GM18517 (cell line): ENCODE results near the gene CHMP5.

Source experiments
- ATAC-seq: cut with Tn5 transposase; IDR thresholded peaks from one replicate; pipeline ENCODE4 v1.9.1; 2021; ENCODE audit warnings: mild to moderate bottlenecking, moderate library complexity; ENCODE audit not compliant: unreplicated experiment

CHMP5 gene

GRCh38 chr9:33264473-33265177 lies at the start of gene CHMP5, which contains the start of gene BAG1:
Gene CHMP5 (plus strand): TSS chr9:33265049. CDS start chr9:33265079, 30 bp downstream.
Gene BAG1 (minus strand): TSS chr9:33264708.
- ATAC-seq, result peak; percentile 84

DNA sequence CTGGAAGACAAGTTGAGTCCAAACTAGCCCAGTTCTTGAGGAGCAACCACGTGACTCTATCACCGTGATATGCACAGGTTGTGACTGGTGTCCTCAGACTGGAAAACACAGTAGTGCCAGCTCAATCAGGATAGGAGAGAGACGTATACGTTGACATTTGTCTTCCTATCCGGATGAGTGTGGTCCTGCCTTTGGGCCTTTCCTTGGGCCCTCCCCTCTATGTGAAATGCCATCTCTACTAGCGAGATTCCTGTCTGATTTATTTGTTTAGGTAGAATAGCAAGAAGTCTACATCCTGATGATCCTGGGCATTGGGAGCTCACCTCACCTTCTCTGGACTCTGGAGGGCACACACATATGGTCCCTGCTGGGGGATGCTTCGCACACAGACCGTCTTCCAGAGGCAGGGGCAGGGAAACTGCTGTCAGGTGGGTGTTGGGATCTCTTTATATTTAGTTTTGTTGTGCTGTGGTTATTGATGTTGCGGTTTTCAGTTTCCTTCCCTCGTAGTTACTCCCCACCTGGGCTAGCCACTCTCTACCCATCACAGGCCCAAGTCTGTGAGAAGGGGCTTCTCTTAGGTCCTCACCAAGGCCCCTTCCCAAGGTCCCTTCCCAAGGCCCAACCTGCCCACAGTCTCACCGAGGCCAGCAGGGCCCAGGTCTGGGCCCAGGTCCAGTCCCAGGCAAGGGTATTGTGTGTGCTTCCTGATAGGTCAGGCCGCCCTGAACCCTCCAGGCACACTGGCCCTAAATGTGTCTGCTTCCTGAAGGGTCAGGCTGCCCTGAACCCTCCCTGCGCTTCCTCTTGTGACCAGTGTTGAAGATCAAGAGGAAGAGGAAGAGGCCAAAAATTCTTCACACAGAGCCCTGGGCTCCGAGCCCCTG lies 43.9 kb upstream of the CHMP5 start:
- ATAC-seq, result no peak

DNA sequence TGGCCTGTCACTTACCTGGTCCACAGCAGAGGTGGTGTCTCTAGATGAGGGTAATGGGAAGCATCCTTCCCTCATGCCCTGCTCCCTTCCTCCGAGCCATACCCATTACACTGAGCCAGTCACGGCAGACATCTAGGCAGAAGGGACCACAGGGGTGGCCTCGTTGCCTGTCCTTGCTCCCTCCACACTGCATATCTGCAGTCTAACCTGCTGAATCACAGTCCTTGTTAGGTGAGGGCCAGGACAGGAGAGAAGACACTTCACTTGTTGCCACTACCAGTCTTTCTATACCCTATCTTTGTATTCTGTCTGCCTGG lies 43.3 kb upstream of the CHMP5 start:
- no peak for ATAC-seq

DNA sequence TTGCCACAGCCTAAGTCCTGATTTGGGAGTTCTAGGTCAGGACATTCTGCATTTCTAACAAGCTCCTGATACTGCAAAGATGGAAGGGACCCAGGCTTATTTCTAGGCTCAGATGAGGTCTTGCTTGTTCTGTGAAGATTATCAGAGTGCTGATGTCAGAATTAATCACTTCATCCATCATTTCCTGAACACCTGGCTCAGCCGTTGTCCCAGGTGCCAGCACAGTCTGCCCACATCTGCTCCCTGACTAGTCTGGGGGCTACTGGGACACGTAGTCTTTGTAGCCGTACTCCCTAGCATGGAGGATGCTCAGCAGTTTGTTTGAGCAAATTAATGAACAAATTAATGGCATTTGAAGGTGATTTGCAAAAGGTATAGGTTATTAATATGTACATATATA lies 42.8 kb upstream of the CHMP5 start:
- no peak for ATAC-seq

- ATAC-seq, result no peak
These were observed 41.2 kb upstream of the CHMP5 start for GRCh38 chr9:33223696-33224095.

DNA sequence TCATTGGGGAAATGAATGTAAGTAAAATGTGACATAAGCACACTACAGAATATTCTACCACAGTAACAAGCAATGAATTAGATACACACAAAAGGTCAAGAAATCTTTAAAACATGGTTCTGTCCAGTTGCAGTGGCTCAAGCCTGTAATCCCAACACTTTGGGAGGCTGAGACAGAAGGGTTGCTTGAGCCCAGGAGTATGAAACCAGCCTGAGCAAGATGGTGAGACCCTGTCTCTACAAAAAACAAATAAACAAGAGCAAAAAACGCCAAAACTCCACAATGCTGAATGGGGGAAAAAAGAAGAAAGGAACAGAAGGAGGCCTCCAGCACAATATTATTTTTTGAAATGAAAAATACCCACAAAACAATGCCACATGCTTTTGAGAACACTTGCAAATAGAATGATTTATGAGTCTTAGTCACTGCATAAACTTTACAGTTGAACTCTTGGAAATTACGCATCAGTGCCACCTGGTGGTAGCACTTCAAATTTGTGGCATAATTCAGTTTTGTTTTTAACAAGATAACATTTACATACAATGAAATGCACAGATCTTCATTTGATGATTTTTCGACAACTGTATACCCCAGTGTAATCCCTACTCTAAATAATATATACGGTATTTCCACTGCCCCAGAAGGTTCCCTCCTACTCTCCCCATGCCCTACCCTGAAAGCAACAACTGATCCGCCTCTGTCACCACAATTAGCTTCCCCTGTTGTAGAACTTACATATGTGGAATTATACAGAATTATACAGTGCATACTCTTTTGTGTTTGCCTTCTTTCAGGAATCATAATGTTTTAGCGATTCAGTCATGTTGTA lies 39.3 kb upstream of the CHMP5 start:
- ATAC-seq, result no peak

DNA sequence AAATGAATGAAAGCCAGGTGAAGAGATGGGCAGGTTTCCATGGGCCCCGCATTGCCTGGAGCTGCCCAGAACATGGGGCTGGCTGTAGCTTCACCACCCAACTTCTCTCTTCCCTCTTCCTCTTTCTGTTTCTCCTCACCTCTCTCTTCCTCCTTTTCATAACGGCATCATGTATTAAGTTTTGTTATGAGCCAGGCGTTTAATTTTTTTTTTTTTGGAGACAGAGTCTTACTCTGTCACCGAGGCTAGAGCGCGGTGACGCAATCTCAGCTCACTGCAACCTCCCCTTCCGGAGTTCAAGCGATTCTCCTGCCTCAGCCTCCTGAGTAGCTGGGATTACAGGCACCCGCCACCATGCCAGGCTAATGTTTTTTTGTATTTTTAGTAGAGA lies 37.8 kb upstream of the CHMP5 start:
- peak; percentile 60 for ATAC-seq

DNA sequence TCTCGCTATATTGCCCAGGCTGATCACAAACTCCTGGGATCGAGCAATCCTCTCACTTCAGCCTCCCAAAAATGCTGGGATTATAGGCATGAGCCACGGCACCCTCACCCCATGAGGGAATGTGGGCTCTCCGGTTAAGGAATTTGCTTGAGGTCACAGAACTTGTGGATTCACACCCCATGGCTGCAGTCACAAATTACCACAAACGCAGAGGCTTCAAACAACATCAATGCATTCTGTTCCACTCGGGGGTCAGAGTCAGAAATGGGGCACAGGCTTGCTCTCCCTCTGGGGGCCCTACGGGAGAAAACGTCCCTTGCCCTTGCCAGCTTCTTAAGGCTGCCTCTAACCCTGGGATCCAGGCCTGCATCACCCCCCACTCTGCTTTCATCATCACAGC lies 37.1 kb upstream of the CHMP5 start:
- ATAC-seq, result no peak

- no peak for ATAC-seq
These were observed 36.2 kb upstream of the CHMP5 start for GRCh38 chr9:33228606-33229005.

DNA sequence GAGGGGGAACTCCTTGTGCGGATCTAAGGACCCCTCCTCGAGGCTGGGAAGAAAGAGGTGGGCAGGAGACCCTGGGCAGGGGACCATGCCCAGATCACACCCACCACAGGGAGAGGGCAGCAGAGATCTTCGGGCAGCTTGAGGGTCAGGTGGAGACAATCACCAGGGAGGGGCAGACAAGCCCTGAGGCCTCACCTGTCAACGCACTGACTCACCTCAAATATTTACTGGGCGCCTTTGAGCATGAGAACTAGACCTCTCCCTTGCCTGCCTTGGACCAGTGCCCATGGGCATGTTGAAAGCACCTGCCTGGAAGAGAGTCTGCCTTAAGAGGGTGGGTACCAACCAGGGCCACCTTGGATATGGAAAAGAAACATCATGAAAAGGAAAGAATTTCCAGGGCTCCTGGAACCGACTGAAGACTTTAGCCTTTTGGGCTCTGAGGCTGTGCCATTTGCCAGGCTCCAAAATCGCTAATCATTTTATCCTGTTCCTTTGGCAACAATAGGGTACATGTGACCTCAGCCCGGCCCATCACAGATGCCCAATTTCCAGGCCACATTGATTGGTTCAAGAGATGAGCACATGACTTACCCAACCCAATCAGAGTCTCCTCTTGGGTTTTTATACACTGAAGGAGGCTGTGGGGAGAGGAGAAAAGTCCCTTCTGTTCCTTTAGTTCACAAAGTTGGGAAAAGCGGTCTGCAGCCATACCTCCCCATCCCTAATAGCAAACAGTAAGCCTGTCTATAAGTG lies 35.3 kb upstream of the CHMP5 start:
- no peak for ATAC-seq

DNA sequence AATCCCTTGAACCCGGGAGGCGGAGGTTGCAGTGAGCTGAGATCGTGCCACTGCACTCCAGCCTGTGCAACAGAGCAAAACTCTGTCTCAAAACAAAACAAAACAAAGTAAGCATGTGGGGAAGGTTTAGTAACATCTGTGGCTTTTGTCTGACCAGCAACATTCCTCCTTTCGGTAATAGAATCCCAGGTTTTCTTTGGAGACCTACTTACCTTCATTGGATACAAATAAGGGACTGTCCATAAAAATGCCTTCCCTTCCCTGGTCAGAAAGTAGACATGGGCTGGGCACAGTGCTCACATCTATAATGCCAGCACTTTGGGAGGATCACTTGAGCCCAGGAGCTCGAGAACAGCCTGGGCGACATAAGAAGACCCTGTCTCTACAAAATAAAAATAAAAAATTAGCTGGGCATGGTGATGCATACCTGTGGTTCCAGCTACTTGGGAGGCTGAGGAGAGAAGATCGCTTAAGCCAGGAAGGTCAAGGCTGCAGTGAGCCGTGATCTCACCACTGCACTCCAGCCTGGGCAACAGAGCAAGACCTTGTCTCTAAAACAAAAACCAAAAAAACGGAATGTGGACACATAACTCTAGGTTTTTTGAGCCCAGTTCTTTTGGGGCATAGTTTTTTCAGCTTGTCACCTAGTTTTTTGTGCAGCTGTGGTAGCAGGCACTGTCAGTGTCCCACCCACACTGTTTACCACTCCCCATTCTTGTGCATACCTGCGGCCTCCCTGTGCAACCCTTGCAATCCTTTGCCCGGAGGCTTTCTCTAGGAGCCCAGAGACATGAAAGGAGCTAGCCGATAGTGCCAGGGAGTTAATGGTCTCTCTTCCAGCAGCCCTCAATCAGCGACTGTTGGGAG lies 33.9 kb upstream of the CHMP5 start:
- ATAC-seq, result no peak

GRCh38 chr9:33231623-33231942 lies 33.3 kb upstream of the CHMP5 start:
- no peak for ATAC-seq

- ATAC-seq, result no peak
These were observed 32.0 kb upstream of the CHMP5 start for GRCh38 chr9:33232815-33233214.

- ATAC-seq, result no peak
These were observed 31.1 kb upstream of the CHMP5 start for GRCh38 chr9:33233626-33234342.

DNA sequence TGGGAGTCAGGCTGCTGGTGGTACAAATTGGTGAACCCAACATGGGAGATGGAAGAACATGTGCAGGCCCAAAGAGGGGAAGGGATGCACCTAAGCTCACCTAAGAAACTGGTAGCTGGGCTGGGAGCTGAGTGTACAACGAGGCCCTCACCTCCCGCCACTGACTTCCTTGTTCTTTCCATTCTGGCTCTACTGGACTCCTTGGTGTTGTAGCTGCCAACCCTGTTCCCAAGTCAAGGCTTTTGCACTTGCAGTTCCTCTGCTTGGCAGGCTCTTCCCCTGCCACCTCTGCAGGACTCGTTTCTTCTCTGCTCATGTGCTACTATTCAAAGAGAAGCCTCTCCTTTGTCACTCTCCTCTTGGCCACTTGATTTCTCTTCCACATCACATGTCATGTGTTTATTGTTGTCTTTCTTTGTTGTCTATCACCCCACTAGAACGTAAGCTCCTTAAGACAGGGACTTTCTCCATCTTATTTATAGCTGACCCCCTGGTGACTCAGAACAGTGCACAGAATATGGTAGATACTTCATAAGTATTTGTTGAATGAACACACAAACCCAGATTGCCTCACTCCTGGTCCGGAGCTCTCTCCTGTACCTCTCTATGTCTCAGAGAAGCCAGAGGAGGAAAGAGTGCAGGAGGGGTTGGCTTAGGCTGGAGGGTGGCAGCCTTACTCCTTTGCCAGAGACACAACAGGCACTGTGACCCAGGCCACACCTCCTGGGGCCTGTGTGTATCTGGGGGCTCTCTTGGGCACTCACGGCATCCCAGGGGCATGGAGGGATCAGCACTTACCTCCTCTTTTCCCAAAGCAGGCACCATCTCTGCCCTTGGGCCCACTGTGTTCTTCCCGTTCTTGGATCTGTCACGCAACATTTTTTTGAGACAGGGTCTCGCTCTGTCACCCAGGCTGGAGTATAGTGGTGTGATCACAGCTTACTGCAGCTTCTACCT lies 30.1 kb upstream of the CHMP5 start:
- no peak for ATAC-seq

GRCh38 chr9:33236571-33236970 lies 28.3 kb upstream of the CHMP5 start:
- no peak for ATAC-seq

DNA sequence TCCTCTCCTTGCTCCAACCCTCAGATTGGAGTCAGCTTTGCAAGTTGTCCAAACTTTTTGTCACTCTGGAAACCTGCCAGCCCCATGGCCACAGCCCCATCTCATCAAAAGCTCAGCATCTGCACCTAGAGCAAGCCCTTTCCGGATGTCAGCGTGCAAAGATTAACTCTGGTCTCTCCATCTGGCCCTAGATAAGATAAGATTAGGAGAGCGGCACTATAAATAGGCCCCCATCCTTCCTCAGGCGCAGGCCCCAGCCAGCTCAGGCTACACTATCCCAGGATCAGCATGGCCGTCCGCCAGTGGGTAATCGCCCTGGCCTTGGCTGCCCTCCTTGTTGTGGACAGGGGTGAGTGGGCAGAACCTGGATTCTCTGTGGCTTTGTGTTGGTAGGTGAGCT lies 24.9 kb upstream of the CHMP5 start, which contains the start of gene SPINK4:
TSS of gene SPINK4 (plus strand) at position 247 of the 400 bp plus-strand sequence. CDS start at position 289, 42 bp downstream.
- ATAC-seq, result no peak

DNA sequence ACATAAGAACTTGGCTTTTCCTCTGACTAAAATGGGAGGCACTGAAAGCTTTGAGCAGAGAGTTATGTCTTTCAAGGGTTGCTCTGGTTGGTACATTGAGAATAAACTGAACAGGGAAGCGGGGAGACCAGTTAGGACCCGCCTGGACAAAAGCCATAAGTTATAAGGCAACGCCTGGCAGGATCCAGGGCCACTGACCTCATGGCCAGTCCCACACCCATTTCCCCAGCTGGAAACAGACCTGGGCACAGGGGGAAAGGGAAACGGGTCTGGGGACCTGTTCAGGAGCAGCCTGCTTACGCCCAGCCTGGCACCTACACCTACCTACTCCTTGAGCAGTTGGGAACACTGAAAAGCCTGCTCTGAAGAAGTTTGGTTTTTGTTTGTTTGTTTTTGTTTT lies 23.6 kb upstream of the CHMP5 start:
- ATAC-seq, result no peak
